NK-92 (cell line): ENCODE measurements around the gene NPC1.
A peak's percentile ranks its signal among the peaks of the same experiment; 100 is the strongest.
"Not testable (repeated sequence)": the region's sequence is repeated elsewhere in the genome, so short reads cannot be mapped to it uniquely, and the experiment has no call there.

ENCODE experiments used
- DNase-seq: peaks from one replicate; lab custom pipeline; 2025; ENCODE audit not compliant: unreplicated experiment; lab: John Stamatoyannopoulos, UW

NPC1 gene

DNA sequence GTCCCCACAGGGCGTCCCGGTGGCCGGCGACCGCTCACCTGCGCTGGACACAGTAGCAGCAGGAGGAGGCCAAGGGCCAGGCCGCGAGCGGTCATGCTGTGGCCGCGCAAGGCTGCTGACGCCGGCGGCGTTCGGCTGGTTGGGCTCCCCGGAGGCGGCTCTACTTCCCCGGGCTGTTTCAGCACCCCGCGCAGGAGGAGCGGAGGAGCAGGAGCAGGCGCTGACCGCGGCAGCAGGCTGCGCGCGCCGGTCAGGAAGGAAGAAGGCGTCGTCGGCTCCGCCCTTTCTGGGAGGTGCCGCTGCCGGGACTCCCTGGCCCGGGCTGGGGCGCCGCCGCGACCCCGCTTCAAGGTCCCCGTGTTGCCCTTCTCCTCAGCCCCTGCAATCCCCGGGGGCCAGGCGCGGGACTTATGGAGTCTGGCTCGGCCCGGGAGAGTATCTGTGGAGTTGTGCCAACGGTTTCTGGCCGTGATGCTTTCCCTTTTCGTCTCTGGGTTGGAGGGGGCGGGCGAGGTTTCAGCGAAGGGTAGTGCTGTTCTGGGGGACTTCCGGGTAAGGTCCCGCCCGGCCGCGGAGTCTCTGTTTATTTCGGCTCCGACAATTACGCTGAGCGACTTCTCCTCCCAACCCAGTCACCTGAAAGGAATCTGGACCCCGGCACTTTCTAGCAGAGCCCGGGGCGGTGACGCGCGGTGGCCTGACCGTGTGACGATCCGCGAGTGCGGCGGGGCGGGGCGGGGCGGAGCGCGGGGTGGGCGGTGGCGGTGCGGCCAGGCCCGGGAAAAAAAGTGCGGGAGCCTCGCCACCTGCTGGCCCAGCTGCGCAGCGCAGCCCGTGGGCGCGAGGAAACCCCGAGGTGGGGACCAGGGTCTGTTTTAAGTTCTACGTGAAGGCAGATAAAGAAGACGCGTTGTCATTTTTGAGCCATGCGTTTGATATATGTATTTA, at the start of gene NPC1:
Gene NPC1, minus strand, starts transcription at position 258 of the 948 bp plus-strand sequence. Its CDS starts 163 bp downstream, at position 95.
- DNase-seq = peak; percentile 50

DNA sequence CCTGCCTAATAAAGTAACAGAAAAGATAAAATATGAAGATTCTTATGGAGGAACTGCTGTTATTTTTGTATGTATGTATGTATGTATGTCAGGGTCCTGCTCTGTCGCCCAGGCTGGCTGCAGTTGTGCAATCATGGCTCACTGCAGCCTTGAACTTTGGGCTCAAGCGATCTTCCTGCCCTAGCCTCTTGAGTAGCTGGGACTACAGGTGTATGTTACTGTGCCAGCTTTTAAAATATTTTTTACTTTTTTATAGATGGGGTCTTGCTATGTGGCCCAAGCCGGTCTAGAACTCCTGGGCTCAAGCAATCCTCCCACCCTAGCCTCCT, 49.7 kb upstream of the NPC1 start:
- no peak for DNase-seq

DNA sequence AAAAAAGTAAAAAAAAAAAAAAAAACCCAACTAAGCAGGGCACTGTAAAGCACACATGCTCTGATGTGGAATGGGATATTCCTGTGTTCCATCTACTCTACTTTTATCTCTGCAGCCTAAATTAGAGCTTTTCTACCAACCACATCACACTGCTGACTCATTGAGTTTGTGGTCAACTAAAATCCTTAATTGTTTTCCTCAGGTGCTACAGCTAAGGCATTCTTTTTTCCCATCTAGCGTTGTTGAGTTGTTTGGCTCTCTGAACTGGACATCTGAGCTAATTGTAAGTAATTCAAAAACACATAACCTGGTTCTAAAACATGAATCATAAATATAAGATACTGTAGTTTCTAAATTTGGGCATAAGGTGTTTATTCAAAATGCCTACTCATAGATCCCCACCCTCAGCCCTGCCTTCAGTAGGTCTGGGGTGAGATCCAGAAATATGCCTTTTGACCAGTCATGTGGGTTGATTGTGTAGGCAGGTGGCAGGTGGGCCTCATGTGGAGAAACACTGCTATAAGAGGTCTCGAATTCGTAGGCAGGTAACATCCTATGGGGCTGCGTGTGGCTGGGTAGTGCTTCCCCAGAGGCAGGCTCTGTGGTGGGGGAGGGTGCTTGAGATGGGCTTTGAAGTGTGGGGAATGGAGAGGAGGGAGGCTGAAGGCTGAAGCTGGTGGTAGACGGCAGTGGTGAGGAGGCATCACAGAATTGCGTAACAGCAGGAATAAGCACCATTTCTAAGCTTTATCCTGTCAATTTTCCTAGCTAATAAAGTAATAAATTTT, 49.2 kb upstream of the NPC1 start:
- DNase-seq = no peak

DNA sequence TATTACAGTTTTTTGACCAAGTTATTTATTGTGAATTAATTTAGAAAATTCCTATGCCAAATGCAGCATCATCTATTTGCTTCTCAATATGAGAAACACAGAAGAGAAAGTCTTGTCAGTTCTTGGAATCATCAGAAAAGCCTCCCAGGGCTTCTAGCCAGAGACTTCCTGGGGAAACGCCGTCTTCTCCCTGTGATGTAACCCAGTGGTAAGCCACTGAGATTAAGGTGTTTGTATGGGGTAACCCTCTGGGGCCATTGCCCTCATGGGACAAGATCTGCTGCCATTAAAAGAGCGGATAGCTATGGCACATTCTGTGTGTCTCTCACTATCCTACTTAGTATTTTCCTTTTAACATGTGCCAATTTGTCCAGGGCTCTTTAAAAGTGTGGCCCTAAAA, 48.4 kb upstream of the NPC1 start:
- no peak for DNase-seq

DNA sequence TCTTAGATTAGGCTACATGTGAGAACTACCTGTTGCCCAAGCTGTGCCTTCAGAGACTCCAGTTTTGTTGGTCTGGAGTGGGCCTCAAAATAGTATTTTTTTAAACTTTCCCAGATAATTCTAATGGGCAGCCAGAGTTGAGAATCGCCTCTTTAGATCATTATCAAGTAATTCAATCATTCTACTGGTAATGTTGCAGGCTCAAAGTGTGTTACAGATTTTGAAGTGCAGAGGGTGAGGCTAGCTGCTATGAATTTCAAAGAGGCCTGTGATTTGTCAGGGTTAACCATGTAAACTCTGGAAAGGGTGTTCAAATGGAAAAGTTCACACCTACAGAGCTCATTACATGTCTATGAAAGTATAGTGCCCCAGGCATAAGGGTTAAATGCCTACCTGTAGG, 46.3 kb upstream of the NPC1 start:
- no peak for DNase-seq

DNA sequence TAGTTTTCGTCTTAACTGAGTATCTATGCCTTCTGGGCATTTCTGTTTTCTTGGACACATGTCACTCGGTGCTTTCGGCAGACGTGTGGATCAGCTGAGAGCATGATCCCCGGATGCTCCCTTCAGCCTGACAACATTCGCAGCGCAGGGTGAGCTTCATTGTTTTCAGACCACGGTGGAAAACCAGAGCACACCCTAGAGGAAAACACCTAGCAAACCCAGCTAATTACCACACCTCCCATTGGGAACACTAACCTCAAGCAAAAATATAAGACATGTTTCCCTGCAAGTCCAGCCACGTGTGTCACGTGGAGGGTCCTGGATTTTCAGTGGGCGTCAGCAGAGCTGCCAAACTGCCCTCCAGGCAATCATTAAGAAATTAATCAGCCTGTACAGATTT, 45.4 kb upstream of the NPC1 start:
- no peak for DNase-seq

DNA sequence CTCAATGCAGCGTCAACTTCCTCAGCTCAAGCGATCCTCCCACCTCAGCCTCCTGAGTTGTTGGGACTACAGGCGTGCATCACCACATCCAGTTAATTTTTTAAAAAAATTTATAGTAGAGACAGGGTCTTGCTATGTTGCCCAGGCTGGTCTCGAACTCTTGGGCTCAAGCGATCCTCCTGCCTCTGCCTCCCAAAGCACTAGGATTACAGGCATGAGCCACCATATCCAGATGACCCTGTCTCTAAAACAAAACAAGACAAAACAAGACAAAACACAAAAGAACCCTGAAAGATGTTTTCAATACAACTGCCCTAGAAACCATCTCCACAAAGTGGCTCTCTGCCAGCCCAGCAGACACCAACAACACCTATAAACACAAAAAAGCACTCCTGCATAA, 45.0 kb upstream of the NPC1 start:
- DNase-seq = no peak

DNA sequence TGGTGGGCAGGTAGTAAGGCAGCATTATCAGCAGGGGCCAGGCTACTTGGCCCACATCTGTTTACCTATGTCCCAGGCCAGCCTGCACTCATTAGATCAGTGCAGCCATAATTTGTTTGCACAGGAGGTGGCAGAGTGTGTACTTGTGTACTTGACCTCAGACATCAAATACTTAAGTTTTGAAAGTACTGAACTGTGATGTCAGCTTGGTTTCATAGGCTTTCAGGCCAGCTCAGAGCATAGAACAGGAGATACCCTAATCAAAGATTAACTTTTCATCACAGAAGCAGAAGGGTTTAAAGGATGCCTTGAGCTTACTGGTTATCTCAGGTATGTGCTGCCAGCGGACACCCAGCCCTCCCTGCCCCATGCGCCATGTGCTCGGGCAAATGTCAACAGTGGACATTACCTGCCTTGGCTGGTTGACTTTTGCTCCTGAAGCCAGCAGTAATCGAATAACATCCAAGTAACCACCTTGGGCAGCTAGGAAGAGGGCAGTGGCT, 43.2 kb upstream of the NPC1 start:
- DNase-seq = no peak

DNA sequence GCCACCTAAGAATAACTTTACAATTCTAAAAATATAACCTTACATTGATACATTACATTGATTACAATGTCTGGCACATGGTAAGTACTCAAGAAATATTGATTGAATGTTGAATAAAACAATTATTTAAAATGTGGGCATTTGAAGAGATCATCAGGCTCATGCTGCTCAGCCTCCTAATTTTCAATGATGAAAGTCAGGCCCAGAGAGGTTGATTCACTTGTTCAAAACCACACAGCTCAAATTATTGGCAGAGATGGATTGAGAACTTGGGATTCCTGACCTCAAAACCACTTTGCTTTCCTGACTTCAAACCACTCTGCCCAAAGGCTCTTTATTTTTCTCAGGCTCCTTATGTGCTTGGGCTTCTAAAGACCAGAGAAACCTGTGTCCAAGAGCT, 41.7 kb upstream of the NPC1 start:
- no peak for DNase-seq

DNA sequence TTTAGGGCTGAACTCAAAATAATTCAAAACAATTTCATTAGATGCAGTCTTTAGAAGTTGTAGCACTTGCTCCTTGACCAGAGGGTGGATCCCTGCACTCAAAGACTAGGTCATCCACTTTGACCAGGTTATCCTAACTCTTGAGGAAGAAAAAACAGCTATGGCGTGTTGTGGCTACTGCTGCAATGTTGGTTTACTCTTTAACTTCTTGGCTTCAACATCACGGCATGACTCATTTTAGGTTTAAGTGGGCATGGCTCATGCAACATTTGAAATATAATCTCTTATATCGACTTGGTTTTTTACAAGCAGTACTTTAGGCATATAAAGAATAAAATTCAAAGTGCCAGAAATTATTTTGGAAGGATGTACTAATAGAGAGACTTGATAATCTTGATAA, 41.0 kb upstream of the NPC1 start:
- DNase-seq = no peak

DNA sequence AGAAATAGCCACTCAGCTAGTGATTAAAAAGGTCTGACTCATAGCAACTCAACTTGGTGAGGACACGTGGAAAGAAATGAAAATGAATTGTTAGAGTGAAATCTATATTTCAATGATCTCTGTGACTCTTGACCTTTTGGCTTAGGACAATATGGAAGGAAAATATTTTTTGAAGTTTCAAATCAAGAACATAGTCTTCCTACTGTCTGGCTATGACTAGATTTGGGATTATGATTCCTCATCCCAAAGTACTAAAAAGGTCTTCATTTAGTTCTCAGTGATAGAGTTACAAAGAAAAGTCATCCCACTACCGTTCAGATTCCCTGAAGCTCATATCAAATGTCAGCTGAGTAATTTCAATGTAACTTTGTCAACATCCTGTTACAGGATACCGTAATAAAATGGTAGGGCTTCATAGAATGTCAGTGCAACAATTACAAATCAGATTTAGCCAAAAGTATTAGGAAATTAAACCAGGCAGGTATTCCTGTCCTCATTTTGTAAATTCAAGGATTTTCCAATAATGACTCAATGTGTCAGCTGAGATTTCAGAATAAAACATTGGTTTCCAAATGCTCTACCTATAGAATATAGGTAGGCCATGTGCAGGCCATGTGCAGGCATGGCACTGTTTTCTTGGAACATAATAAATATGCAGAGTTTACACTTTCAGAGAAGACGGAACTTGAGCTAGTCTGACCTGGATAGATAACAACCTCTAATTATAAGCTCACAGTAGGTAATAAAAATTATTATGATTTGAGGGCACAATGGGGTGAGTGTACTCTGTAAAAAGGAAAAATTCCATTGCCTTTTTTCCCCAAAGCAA, 40.4 kb upstream of the NPC1 start:
- DNase-seq = no peak

DNA sequence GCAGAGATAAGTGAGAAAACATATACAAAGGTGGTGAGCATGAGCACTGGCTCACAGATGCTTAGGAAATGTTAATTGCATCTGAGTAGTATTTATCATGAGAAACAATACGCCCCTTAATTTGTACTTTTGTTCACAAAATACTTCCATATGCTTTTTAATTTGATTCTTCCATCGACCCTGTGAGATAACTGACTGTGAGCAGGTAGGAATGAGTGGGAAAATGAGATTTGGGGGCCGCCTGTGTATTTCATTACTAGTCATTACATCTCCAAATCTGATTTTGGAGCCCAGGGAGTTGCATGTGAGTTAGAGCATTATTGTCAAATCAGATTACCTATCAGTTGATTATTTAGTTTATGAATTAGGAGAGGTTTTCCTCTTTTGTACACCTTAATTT, 36.7 kb upstream of the NPC1 start:
- no peak for DNase-seq

DNA sequence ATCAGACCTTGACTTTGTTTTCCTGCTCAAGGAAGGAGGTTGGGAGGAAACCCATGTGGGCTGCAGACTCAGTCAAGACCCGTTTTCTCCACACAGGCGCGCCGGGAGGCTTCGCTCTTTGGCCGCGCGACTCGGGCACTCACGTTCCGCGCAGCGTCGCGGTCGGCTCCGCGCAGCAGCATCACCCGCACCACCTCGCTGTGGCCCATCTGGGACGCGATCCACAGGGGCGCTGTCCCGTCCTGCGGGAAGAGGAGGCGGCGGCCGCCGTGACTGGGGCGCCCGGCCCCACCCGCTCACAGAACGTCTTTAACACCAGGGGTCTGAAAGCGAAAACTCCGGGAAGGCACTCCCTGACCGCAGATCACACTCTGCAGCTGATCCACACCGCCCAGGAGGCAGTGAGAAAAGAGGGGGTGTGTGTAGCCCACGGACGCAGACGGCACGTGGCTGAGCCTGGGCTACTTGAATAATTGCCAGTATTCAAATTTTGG, 33.1 kb upstream of the NPC1 start:
- no peak for DNase-seq

DNA sequence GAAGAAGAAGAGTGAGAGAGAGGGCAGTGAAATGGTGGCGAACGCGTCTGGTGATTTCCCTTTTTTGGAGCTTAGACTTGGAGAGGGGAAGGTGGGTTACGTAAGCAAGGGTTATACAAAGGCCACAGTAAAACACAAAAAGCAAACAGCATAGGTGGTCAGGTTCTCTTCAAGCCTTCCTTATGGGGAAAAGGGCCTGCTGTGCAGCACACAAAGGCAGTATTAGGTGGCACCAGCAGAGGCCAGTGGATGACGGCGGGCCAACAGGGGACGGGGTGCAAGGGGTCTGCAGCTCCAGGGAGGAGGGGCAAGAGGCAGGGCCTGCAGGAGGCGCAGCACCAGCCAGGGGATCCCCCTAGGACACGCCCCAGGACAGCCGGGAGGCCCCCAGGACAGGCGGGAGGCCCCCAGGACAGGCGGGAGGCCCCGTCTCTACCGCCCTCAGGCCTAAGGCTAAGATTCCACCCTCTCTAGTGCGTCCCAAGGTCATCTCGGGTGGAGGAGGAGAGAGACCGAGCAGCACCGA, 32.6 kb upstream of the NPC1 start:
- DNase-seq = no peak

DNA sequence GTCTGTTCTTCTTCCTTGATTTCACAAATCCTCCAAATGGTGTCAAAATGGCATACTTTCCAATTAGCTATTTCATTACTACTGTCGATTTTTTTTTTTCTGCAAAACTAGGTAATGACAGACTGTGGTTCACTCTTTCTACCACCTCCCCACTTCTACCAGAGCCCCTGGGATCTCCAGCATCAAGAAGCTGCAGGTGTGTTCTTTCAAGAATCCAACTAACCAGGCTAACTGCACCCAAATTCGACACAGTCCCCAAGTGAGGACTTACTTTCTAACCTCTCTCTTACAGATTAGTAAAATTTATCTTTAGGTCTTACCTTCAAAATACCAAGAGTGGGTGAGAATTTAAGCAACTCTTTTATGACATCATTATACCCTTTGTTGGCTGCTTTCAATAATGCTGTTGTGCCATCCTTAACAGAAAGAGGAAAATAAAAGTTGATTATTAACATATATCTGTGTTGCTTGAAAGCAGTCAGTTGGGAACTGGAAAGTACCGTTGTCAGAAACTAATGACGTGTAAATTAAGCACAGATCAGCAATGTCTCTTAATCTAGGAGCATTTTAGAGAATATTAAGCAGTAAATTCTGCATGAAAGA, 31.2 kb upstream of the NPC1 start:
- no peak for DNase-seq

DNA sequence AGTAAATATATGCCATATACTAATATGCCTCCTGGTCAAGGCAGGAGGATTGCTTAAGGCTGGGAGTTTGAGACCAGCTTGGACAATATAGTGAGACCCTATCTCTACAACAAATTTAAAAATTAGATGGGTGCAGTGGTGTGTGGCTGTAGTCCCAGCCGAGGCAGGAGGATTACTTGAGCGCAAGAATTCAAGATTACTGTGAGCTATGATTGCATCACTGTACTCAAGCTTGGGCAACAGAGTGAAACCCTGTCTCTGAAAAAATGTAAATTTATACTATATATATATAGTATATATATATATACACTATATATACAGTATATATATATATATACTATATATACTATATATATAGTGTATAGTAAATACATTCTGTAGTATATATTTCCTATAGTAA, 30.0 kb upstream of the NPC1 start:
- DNase-seq = no peak

DNA sequence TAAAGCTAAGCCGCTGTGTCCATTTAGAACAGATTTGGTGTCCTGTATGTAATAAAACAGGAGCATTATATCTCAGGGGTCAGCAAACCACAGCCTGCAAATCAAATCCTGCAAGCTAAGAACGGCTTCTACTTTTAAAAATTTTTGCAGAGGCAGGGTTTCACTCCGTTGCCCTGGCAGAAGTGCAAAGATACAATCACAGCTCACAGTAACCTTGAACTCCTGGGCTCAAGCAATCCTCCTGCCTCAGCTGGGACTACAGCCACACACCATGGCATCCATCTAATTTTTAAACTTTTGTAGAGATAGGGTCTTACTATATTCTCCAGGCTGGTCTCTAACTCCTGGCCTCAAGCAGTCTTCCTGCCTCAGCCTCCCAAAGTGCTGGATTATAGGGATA, 28.6 kb upstream of the NPC1 start:
- no peak for DNase-seq

DNA sequence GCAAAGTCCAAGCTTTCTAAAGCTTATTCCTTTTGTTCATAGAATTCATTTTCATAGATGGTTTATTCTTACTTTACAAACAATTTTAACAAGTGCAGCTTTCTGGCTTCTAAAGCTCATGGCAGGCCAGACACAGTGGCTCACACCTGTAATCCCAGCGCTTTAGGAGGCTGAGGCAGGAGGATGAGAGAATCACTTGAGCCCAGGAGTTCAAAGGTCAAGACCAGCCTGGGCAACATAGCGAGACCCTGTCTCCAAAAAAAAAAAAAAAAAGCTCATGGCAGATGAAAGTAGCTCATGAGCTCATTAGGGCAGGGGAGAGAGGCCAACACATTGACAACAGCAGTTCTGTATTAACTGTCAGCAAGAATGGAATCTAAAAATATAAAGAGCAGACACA, 28.1 kb upstream of the NPC1 start:
- DNase-seq = no peak

DNA sequence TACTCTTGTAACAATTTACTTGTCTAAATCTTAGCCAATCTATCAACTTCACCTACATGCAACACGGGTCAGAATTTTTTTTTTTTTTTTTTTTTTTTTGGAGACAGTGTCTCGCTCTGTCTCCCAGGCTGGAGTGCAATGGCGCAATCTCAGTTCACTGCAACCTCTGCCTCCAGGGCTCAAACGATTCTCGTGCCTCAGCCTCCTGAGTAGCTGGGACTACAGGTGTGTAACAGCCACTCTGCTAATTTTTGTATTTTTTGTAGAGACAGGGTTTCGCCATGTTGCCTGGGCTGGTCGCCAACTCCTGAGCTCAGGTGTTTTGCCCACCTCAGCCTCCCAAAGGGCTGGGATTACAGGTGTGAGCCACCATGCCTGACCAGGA, 26.8 kb upstream of the NPC1 start:
- DNase-seq = not testable (repeated sequence)

DNA sequence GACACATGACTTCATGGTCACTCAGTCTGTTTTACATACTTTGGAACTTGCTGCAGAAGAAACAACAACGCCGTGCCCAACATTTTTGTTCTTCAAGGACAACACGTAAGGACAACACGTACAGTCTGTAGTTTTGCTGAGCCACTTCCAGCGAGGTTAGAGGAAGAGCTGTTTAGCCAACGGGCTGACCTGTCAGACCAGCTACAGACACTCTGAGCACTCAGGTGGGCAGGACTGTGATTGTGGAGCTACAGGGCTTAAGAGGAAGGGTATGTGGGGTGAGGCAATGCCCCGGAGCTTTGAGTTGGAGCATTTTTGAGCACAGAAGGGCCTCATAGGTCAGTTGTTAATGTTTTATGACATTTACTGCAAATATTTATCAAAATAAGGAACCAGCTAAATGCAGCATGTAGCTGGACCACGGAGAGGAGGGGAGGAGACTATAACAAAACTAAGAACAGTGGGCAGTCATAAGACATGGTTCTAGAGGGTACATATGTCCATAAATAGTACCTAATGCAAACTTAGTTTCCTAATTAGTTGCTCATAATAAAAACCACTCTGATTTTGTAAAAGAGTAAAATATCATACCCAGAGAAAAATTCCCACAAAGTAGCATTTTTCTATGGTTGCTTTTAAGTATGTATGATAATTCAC, 26.3 kb upstream of the NPC1 start:
- no peak for DNase-seq
